LHCN-M2 (cell line): ENCODE data around the gene MYRF. TPM values are rescaled to one million over a fixed set of nuclear protein-coding genes. Genes with fewer than 3 reads are reported as not detected.

Experiments
- DNase-seq: peaks from one replicate; pipeline ENCODE4 v3.0.0-alpha.2; 2012; ENCODE audit warnings: low read depth
- polyA plus RNA-seq: library from polyadenylated mRNA; unstranded; fragments of >200 nt; gene quantifications from one replicate; pipeline ENCODE4 v1.2.1, GENCODE V29; 2012; ENCODE audit warnings: missing spikeins
- total RNA-seq: library from RNA; depleted of rRNA; stranded (reverse); fragments of >200 nt; gene quantifications from 2 replicates; pipeline ENCODE4 v1.2.3, GENCODE V29; 2014; rRNA removed

MYRF gene
- 0.17 and 0.26 TPM in 2 replicates for total RNA-seq
- polyA plus RNA-seq = 0.38 TPM

GRCh38 chr11:61752117-61752924, at the start of gene MYRF:
Gene MYRF (plus strand): TSS chr11:61752636. CDS start chr11:61752745, 109 bp downstream.
- DNase-seq = no peak

- DNase-seq = no peak
Observed at GRCh38 chr11:61702701-61703312, 49.6 kb upstream of the MYRF start.

GRCh38 chr11:61704838-61705237, 47.6 kb upstream of the MYRF start:
- DNase-seq = no peak

GRCh38 chr11:61706452-61707400, 45.7 kb upstream of the MYRF start:
- DNase-seq = no peak

GRCh38 chr11:61707574-61707973, 44.9 kb upstream of the MYRF start:
- no peak for DNase-seq

- no peak for DNase-seq
Observed at GRCh38 chr11:61709110-61709509, 43.3 kb upstream of the MYRF start.

- DNase-seq = no peak
Observed at GRCh38 chr11:61709572-61709971, 42.9 kb upstream of the MYRF start.

- DNase-seq = no peak
Observed at GRCh38 chr11:61710019-61710418, 42.4 kb upstream of the MYRF start.

GRCh38 chr11:61711037-61711436, 41.4 kb upstream of the MYRF start:
- DNase-seq = no peak

- no peak for DNase-seq
Observed at GRCh38 chr11:61711498-61711897, 40.9 kb upstream of the MYRF start.

- no peak for DNase-seq
Observed at GRCh38 chr11:61712314-61712713, 40.1 kb upstream of the MYRF start.

GRCh38 chr11:61712846-61713245, 39.6 kb upstream of the MYRF start:
- DNase-seq = no peak

GRCh38 chr11:61713464-61713863, 39.0 kb upstream of the MYRF start:
- no peak for DNase-seq

GRCh38 chr11:61713906-61714305, 38.5 kb upstream of the MYRF start:
- DNase-seq = no peak

- no peak for DNase-seq
Observed at GRCh38 chr11:61714316-61714715, 38.1 kb upstream of the MYRF start.

- DNase-seq = no peak
Observed at GRCh38 chr11:61714916-61715315, 37.5 kb upstream of the MYRF start.

GRCh38 chr11:61715867-61716266, 36.6 kb upstream of the MYRF start:
- no peak for DNase-seq

GRCh38 chr11:61716478-61717285, 35.8 kb upstream of the MYRF start:
- no peak for DNase-seq

GRCh38 chr11:61717286-61718033, 35.0 kb upstream of the MYRF start:
- DNase-seq = no peak

GRCh38 chr11:61718046-61718531, 34.3 kb upstream of the MYRF start:
- DNase-seq = no peak
